ENCODE measurements around the gene MYO3B.
"Not testable (repeated sequence)": the region's sequence is repeated elsewhere in the genome, so short reads cannot be mapped to it uniquely, and the experiment has no call there.

Gene MYO3B

DNA sequence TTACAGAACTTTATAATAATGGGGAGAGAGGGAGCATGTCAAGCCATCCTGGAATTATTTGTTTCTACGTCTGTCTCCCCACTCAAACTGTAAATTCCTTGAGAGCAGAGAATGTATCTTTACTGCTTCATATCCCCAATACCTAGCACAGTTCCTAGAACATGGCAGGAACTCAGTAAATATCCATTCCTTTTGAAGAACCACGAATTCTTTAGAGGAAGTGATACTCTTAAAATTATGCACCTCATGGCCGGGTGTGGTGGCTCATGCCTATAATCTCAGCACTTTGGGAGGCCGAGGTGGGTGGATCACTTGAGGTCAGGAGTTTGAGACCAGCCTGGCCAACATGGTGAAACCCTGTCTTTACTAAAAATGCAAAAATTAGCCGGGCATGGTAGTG, 171.3 kb downstream of the MYO3B start:
- DNase-seq = not testable (repeated sequence)

DNA sequence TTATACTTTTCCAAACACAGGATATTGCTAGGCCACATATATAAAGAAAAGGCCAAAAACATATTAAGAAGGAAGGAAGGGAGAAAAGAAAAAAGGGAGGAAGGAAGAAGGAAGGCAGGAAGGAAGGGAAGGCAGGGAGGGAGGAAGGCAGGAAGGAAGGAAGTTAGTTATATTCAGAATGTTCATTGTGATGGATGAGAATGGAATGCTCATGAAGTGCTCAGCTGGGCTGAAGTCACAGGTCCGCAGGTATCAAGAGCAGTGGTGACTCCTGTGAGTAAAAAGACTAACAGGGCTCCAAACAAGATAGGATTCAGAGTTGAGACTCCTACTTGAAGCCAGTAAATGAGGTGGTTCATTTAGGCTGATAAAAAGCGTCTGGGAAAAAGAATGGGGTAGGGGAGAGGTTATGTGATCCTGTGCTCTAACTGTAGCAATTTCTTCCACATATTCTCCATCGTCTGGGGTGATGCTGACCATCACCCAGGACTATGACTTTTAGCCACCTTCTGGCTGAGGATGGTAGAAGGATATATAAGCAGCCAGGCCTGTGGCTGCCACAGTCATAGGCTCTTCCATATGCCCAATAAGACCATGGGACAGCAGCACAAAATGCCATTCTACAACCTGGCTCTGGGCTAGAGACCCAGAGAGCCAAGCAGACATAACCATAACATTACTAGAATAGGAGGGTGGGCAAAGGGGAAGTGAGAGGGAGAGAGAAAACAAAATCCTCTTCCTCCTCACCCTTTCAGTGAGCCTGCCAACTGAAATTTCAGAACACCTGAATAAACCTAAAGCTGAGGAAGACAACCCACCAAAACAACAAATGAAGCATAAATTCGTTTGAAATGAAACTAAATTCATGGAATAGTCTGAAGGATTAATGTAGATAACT, 173.2 kb downstream of the MYO3B start:
- no peak for DNase-seq

DNA sequence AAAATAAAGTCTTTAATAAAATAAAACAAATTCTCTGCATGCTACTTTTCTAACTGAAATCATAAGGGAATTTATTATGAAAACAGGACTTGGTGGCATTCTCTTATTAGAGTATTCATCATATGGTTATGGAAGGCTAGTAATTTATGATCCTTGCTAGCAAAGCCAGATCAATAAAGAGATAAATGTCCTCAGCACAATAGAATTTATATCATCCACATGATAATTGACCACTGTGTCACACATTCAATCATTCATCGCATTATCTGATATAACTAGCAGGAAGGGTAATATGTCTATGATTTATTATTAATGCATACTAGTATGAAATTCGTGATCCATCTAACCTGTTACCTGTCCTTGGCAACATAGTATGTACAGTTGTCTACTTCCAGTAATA, 175.8 kb downstream of the MYO3B start:
- no peak for DNase-seq

DNA sequence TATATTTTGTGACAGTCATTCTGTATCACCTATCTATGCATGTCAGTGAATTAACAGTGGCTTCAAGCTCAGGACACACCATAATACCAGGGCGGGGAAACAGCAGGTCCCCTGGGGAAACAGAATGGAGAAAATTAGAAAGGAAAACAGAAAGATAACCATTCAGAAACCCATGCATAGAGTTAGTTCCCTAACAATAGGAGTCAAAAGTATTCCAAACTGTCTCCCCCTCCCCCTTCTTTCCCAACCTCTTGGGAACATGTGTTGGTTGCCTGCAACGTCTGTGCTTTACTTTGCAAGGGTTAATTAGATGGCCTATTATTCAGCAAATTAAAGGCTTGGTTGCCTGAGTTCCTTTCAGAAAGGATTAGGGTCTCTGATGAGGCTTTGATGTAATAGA, 176.4 kb downstream of the MYO3B start:
- DNase-seq = no peak

DNA sequence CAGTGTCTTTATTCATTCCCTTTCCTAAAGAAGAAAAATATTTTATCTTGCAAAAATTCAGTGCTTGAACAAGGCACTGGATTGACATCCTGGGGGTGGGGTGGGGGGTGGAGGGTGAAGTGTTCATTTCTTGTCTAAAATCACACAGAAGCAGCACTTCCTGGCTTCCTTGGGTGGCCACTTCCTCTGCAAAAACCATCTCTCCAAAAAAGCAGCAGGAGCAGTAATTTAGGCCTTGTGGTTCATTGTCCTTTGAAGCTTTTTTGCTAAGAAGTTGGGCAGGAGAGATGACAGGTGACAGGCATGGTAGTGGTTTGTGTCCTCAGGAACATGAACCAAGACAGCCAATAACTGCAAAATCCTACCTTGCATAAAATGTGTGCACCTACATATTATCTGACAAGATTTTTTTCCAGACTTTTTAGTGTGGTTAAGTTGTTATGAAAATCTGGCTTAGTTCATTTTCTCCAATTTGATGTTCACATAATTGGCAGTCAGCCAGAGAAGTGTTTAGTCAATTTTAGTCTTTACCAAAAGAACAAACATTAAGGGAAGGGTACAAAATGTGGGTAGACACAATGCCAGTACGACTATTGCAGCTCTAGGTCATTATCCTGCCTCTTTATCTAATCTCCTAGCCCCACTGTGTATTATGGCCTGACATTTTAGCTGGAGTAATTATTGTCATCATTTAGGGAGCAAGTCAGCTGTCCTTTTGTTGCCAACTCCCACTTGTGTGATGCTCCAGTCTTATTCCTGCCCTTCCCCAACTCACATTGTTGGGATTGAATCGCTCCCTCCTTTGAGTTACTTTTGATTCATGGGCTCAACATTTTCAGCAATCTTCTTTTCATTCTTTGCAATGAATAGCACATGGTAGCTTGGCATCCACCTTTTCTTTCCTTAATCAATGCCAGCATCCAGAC, 177.2 kb downstream of the MYO3B start:
- DNase-seq = no peak

DNA sequence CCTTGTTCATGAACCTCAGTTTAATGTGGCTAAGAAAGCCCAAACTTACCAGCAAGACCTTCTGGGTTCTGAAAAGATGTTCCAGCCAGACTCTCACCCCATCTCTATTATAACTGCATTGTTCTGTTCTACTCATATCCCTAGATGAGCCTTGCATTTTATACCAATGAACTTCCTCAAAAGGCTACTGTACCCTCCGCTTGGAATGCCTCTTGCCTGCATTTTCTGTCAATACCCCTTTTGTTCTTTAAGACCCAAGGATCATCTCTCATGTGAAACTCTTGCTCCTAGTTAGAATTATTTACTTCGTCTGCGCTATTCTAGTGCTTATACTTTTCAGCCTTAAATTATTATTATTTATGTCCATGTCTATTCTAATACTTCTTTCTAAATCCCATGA, 181.5 kb downstream of the MYO3B start:
- DNase-seq = no peak

DNA sequence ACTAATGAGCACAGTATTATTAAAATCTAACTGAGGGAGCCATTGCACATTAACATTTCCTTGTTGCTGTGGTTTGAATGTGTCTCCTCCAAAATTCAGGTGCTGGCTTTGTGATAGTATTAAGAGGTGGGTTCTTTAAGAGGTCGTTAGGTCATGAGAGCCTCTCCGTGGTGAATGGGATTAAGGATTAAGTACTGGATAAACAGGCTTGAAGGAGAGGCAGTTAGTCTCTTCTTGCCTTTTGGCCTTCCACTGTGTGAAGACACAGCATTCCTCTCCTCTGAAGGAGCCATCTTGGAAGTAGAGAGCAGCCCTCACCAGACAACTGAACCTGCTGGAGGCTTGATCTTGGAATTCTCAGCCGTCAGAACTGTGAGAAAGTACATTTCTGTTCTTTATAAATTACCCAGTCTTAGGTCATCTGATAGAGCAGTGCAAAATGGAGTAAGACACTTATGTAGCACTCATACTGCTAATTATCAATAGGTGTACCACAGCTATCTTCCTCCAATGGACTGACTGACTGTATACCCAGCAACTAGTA, 182.7 kb downstream of the MYO3B start:
- DNase-seq = no peak

DNA sequence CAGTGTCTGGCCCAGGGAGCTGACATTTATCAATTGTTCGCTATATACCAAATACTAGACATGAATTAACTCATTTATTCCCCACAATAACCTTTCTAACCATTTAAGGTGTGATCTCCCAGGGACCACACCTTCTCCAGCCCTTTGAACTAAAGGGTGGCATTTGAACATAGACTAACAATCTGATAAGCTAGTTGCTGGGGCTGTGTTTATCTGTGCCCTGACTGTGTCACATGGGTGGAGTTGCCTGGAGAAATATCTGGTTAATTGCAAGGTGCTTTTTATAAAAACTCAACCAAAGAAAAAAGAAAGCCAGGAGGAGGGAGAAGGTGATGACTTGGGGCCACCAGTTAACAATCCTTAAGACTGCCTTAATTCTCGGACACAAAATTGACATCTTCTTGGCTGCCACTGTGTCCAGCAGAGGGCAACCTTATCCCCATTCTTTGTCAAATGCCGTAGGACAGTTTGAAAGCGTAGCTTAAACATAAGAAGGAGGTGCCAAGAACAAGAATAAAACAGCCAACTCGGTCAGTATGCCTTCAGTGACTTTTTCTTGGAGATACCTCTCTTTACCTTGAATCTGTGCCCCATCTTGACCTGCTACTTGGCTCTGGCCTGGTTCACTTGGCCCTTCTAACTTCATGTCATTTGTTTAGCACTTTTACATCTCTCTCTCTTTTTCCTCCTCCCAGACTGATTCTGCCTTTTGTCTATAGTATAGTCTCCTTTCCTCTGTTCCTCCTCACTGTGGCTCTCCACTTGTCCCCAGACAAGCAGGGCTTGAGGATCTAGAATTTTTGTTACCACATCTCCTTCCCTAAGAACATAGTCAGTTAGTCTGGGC, 183.4 kb downstream of the MYO3B start:
- DNase-seq = peak; percentile 23 to 55

DNA sequence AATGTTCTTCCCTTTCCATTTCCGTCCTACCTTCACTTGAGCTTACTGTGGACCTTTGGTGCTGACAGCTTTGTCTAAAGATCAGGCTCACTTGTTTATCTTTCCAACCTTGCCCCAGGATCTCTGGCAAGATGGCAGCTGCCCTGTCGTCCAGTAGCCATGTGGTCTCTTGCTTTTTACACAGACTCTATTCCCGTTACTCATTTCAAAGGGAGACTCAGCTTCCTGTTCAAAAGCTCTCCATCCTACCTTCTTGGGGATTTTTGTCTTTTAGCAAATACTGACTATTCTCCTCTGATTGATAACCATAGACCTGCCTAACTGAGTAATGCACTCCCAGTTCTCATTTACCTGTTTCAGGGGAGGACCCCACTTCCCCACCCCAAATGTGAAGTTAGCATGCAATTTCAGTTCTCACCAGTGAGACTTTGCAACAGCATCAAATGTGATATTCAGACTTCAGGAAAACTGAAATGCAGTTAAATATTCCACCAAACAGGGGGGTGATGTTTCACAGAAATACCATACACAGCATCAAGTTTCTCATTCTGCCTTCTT, 184.4 kb downstream of the MYO3B start:
- DNase-seq = no peak

DNA sequence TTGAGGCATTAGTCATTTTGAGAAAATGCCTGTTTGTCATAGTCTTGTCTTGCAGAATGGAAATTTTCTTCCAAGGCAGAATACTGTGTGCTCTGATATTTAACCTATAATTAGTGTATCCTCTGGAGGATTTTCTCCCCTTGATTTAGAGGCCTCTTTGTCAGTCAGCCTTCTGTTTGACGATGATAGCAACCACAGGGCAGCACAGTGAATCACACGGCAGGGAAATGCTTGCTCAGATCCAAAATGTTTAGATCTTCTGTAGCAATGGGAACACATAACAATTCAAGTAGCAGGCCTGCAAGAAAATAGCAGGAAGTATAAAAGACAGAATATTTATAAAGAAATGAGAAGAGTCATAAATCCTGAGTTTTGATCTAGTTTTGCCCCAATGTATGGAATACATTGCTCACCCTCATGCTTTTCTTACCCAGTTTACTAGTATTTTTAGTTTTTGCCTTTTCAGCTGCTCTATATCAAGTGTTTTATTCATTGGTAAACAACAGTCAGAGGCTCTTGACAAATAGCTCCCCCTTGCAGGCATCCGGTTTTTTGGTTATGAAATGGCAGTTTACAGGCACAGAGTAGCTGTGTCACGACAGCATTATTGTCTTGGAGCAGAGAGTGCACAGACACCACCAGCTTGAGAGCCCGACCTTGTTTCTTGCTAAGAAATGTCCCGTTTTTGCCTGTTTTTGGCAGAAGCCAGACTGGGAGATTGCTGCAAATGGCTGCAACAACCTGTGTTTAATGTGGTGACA, 185.1 kb downstream of the MYO3B start:
- no peak for DNase-seq

DNA sequence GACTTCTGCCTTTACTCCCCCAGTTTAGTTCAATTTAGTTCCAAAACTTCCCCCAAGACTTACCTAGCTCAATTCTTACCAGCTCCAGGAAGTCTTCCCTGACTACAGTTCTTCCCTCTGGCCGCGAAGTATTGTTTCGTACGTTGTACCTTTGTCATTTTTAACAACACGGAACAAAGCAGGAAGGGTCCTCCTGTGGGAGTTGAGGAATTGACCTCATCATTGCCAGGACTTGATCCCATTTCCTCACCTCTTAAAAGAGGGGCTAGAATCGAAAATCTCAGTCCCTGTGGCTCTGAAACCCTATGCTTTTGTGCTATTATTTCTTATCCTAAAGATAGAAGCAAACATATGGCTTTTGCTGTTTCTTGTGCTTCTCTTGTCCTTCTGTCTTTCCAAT, 187.1 kb downstream of the MYO3B start:
- no peak for DNase-seq

DNA sequence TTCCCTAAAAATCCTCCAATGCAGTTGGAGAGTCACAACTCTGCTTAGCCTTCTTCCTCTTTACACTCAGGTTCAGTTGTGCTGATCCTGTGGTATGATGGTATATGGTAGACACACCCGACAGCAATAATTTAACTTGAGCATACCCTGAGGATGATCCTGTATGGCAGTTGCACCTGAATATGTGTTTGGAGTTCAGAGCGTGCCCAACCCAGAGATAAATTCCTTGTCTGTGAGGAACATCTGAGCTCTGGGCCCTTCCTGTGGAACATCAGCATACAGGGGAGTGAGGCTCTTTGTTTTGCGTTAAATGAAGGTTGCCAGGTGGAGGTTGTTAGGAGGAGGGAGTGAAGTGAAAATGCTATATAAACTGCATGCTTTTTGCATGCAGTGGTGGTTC, 187.7 kb downstream of the MYO3B start:
- no peak for DNase-seq

DNA sequence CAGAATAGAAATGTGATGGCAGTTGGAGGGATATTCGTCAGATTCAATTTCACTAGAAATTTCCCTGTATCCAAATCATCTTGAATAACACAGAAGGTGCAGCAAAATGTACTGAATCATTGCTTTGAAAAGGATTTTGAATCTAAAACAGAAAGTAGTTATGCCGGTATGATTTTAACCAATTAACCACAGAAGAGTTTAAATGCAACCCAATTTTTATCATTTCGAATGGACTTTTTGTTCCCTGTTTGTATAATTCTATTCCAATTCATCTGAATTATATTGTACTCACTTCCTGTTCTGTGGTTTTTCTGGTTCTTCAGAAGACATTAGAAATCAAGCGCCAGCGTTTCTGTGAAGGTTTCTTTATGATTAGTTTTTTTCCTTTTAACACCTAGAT, 190.4 kb downstream of the MYO3B start:
- DNase-seq = no peak

DNA sequence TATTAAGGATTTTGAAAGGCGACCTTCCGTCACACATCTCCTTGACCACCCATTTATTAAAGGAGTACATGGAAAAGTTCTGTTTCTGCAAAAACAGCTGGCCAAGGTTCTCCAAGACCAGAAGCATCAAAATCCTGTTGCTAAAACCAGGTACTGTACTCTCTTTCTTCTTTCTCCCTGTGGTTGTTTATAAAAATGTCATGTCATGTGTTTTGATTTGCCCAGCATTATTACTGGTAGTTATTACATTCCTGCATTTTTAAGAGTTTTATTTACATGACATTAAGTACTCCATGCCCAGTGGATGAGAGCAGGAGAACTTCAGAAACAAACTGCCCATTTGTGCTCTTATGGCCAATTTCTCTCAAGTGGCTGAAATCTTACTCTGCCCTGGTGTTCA, 191.3 kb downstream of the MYO3B start:
- no peak for DNase-seq

DNA sequence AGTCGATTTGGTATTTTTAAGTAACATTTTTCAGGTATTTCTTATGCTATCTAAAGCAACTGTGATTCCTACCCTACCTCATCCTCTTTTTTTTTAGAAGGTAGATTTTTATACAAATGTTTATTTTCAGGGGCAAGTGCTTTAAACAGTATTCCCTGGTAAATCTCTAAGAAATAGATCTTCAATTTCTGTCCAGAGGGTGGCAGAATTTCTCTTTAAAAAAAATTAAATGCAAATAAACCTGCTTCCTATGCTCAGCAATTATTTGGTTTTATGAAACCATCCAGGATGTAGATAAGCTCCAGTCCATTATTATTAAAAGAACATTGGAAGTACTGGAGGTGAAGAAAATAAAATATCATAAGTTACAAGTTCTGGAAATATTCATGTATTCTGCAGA, 191.9 kb downstream of the MYO3B start:
- DNase-seq = peak in 1 of 2 donors; percentile 8

DNA sequence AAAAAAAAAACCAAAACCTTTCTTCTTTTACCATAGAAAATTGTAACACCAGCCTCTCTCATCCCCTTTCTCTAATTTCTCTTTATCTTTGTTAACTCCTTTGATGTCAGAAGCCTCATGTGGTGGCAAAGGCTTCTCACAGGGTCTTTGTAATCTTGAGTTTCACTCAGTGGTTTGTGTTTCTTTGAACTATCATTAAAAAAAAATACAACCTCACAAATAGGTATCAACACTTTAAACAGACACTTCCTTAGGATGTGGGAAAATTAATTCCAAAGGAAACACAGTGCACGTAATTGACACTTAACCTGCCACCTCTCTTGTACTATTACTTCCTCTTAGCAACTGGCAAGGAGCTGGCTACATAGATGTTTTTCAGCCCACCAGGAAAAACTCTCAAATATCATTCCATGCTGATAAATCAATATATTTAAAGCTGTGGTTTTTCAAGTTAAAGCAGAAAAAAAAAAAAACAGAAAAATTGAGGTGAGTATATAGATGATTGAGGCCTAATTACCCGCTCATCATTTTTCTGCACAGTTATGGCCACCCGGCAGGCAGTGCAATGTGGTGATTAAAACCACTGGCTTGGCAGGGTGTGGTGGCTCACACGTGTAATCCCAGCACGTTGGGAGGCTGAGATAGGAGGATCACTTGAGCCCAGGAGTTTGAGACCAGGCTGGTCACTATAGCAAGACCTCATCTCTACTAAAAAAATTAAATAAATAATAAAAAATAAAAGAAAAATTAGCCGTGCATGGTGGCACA, 193.5 kb downstream of the MYO3B start:
- no peak for DNase-seq

DNA sequence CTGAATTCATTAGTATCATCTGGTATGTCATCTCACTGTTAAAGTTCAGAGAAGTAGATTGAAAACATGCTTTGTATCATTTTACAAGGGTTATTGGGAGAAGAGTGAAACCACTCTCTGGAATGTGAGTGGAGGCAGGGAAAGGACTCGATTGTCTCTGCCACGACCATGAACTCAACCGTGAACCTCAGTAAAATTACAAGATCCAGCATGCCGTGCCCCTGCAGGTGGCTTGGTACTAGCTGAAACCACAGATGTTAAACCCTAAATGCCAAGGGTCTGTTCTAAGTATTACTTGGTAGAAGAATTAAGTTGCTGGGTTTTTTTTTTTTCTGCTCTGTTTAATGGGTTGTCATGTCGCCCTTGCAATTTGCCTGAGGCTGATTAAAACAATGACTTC, 197.2 kb downstream of the MYO3B start:
- no peak for DNase-seq

DNA sequence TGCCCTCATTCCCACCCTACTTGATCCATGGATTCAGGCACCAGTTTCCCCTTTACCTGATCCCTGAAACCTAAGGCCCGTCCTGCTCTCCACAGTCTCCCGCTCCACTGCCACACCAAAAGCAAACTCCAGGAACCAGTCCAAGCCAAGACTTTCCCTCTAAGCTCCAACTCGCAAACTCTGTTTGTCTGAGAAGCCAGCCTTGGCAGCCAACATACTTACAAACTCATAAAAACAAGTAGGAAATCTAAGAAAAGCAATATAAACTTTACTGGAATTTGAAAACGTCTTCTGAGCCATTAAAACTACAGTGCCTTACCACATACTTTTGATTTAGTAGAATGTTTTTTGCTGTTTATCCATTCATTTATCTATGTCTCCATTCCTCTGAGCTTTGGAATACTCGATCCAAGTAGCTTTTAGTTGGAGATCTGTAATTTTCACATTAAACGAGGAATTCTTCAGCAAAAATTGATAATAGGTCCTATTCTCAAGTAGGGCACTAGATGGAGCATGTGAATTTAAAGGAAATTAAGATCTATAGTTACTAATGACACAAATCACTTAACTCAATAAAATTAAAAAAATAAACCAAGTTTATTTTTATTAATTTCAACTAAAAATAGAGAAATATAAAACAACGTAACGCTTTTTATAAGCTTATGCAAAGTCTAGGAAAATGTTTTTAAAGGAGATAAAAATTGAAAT, 199.7 kb downstream of the MYO3B start:
- no peak for DNase-seq

DNA sequence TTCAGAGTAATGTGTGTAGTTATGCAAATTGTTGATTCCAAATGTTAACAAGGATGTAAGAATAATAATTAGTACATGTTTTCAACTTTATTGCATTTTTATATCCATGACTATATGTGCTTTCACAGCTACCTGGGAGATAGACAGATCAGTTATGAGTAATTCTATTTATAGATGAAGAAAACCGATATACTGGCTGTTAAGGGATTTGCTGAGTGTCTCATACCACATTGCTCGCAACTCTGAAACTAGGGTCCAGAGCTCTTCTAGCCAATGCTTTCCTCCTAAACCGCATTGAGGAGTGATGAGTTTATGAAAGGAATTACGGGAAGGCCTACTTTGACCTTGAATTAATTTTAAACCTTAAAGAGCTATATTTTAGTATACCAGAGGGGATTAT, 202.3 kb downstream of the MYO3B start:
- DNase-seq = no peak

DNA sequence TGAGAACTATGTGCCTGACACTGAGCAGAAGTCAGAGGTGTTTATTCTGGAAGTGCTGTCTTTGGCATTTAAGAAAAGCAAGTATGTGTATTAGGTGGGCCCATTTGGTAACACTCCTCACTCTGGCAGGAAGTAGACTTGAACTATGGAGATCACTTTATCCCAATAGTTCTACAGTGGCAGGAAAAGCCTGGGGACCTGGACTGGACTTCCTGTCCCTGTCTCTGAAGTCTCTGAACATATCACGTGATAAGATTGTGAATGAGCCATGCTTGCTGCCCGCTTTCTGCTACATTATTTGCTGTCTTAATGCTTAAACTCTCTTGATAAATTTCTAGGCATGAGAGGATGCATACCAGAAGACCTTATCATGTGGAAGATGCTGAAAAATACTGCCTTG, 203.7 kb downstream of the MYO3B start:
- DNase-seq = no peak

All from CD4-positive, alpha-beta T cell treated with Interferon alpha-2 for 1 hour (primary cell).